GM21529 (cell line): ENCODE data around the gene FAU.
A peak's percentile ranks its signal among the peaks of the same experiment; 100 is the strongest.

Source experiments
- ATAC-seq: cut with Tn5 transposase; IDR thresholded peaks from one replicate; pipeline ENCODE4 v1.9.1; 2021; ENCODE audit not compliant: unreplicated experiment

Gene FAU

DNA sequence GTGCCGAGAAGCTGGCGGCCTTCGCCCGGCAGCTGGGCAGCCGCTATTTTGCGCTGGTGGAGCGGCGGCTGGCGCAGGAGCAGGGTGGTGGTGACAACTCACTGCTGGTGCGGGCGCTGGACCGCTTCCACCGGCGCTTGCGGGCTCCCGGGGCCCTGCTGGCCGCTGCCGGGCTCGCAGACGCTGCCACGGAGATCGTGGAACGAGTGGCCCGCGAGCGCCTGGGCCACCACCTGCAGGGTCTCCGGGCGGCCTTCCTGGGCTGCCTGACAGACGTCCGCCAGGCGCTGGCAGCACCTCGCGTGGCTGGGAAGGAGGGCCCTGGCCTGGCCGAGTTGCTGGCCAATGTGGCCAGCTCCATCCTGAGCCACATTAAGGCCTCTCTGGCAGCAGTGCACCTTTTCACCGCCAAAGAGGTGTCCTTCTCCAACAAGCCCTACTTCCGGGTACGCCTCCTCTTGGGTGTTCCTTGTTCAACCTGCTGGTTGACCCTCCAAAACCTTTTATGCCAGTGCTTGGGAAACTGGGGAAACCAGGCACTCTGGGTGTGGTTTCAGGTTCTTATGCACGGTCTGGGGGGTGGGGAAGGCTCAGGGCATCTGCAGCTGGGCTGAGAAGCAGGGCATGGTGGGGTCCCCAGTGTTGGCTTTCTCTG is 13.3 kb downstream of the FAU start:
- ATAC-seq, result no peak

DNA sequence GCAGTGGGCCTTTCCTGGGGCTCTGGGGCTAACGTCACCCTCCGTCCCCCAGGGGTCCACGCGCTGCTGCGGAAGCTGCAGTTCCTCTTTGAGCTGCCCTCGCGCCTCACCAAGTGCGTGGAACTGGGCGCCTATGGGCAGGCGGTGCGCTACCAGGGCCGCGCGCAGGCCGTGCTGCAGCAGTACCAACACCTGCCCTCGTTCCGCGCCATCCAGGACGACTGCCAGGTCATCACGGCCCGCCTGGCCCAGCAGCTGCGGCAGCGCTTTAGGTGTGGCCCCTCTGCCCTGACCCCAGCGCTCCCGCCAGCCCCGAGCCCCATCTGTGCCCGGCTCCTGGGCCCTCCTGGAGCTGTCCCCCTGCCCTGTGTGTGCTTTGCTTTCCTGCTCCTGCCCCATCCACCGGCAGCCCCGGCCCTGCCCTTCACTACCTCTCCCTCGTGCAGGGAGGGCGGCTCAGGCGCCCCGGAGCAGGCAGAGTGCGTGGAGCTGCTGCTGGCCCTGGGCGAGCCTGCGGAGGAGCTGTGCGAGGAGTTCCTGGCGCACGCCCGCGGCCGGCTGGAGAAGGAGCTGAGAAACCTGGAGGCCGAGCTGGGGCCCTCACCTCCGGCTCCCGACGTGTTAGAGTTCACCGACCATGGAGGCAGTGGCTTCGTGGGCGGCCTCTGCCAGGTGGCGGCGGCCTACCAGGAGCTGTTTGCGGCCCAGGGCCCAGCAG is 14.0 kb downstream of the FAU start:
- no peak for ATAC-seq

DNA sequence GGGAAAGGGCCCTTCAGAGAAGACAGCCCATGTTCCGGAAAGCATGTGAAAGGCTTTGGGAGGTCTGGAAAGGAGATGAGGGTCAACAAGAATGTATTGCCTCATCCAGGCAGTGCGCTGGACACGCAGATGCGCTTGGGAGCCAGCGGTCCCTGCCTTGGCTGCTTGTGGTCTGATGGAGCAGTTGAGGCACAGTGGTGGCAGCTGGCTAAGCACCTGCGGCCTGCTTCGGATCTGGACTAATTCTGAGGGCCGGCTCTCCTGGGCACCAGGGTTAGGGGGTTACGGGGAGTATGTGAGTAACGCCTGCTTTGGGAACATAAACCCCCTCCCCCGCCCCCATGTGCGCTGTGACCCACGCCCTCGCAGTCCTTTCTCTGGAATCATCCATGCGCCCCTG is 14.9 kb downstream of the FAU start:
- no peak for ATAC-seq

DNA sequence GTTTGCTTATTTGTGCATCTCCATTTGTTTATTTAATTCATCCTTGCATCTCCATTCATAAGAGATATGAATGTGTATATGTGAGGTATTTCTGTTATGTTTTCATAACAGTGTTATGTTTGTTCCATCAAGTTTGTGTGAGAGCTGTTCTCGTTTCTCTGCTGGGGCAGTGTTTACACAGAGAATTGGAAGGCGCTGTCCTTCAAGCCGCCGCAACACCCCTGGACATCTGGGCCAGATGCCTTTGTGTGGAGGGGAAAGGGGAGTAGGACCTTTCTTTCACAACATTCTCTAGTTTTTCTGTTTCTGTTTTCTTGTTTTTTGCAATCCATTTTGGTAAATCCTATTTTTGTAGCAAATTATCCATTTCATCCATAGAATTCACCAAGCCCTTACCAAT is 17.3 kb downstream of the FAU start:
- ATAC-seq, result no peak

DNA sequence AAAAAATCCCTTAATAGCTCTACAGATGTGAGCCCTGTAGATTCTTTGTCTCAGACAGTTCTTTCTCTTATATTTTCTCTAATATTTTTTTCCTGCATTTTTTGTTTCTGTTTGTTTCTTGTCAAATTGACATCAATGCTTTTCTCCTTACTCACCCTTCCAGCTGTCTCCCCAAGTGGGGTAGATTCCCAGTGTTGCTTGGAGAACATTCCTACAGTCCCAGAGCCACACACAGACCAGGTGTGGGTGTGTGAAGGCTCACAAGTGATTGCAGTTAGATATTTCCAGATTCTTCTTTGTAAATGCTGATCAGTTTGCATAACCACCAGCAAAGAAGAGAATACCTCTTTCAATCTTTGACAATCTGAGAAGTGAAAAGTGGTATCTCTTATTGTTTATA is 18.5 kb downstream of the FAU start:
- ATAC-seq, result no peak

DNA sequence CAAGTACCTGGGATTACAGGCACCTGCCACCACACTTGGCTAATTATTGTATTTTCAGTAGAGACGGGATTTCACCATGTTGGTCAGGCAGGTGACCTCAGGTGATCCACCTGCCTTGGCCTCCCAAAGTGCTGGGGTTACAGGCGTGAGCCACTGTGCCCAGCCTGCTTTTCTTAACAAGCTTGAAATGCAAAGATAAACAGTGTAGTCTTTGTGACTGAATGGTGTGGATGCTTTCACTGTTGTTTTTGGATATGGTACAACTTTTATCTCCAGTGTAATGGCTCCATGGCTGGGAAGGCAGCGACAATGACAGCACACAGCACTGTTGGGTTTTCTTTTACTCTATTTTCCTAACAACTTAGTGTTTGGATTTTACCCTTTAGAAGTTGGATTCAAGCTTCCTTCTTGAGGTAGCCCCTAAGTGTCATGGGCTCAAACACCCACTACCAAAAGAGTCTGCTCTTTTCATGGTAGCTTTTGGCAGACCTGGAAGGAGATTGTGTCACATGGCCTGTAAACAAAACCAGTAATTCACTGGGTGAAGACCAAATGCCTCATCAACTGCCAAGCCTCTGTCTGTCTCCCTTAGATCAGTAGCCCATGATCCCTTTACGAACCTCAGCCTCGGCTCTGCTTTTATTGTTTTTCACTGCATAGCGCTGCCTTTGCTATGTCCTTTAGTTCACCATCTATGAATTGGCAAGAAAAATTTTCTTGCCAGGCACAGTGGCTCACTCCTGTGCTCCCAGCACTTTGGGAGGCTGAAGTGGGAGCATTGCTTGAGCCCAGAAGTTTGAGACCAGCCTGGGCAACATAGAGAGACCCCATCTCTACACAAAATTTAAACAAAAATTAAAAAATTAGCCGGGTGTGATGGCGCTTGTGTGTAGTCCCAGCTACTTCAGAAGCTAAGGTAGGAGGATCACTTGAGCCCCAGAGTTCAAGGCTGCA is 19.5 kb downstream of the FAU start:
- ATAC-seq, result no peak

DNA sequence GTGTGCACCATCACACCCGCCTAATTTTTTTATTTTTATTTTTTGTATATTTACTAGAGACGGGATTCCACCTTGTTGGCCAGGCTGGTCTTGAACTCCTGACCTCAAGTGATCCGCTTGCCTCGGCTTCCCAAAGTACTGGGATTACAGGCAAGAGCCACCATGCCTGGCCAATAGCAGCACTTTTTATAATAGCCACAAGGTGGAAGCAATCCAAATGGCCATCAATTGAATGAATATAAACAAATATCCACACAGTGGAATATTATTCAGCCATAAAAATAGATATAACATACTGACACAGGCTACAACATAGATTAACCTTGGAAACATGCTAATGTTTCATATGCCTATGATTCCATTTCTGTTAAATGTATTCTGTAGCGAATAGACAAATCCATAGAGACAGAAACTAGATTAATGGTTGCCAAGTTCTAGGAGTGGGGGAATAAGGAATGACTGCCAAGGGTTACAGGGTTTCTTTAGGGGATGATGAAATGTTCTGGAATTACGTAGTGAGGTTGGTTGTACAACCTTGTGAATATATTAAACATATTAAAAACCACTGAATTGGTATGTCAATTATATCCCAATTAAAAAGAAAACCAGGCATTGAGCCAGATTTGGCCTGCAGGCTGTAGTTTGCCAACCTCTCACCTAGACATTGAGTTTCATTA is 21.1 kb downstream of the FAU start:
- ATAC-seq, result no peak

DNA sequence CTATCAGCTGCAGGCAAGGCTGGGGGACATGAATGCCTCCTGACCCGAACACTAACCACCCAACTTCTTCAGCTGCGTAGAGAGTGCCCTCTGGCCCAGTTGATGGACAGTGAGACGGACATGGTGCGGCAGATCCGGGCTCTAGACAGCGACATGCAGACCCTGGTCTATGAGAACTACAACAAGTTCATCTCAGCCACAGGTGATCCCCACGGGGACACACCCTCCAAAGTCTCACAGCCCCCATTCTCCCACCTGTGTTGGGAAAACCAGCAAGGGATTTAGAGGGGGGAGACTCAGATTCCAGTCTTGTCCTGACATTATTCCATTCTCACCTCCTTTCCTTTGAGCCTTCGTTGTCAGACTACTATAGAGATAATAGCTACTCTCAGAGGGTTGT is 25.0 kb downstream of the FAU start:
- ATAC-seq, result no peak

DNA sequence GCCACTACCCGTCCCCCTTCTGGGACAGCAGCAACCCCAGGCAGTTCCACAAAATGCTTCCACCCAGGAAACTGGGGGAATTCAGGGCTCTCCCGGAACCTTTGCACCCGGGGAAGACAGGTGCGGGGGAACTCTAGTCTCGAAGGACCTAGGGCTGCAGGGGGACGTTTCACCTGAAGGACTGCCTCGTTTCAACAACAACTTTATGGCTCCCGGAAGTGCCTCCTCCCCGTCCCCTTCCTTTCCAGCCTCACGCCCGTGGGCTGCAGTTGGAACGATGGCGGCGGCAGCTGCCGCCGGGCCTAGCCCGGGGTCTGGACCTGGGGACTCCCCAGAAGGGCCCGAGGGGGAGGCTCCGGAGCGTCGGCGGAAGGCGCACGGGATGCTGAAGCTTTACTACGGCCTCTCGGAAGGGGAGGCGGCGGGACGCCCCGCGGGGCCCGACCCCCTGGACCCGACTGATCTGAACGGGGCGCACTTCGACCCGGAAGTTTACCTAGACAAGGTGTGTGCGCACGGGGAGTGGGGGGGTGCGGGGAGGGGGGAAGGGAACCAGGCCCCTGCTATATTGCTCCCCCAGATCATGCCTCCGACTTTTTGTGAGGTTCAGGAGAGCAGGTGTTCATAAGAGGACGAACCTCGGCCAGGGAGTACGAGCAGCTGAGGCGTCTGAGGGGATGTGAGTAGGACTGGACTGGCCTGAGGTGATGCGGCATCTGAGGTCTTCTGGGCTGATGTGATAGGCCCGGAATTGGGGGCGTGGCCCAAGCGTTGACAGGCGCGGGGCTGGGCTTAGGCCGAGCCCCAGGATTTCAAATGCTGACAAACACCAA is 25.7 kb downstream of the FAU start, which contains the start of gene VPS51:
VPS51 (plus strand) TSS at position 241 of the 833 bp plus-strand sequence; CDS start at position 278, 37 bp downstream.
- peak; percentile 89 for ATAC-seq

DNA sequence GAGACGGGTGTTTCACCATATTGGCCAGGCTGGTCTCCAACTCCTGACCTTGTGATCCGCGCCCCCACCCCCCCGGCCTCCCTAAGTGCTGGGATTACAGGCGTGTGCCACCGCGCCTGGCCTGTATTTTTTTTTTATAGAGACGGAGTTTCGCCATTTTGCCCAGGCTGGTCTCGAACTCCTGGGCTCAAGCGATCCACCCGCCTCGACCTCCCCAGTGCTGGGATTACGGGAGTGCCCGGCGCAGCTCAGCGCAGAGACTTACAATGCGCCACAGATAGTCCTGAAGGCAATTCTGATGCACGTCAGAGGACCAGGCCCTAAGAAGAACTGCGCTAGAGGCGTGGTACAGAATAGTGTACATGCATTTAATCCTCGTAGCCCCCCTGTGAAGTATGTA is 26.5 kb downstream of the FAU start:
- no peak for ATAC-seq

DNA sequence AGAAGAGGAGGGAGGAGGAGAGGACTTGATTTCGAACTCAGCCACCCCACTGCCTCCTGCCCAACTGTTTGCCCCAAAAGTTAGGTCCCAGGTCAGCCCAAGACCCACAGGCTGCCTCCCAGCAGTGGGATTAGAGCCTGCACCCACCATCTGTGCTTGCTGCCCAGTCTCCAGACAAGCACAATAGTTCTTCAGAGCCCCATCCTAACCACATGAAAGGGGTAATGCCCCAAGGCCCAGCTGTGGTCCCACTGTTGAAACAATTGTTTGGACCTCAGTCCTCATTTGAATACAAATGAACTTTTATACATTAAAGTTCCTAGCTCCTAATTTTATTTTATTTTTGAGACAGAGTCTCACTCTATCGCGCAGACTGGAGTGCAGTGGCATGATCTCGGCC is 31.3 kb downstream of the FAU start:
- ATAC-seq, result no peak

DNA sequence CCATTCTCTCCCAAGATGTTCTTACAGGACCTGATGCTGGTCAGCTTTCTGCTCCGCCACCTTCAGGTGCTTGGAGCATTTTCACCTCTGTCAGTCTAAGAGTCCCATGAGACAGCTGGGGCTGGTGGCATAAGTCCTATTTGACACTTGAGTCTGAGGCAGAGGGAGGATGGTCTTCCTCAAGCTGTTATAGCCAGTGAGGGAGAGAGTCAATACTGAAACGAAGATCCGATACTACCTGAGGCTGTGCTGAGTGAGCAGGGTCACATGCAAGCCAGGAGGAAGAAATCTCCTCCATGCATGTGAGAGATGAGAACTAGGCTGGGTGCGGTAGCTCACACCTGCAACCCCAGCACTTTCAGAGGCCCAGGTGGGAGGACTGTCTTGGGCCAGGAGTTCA is 32.3 kb downstream of the FAU start:
- no peak for ATAC-seq

DNA sequence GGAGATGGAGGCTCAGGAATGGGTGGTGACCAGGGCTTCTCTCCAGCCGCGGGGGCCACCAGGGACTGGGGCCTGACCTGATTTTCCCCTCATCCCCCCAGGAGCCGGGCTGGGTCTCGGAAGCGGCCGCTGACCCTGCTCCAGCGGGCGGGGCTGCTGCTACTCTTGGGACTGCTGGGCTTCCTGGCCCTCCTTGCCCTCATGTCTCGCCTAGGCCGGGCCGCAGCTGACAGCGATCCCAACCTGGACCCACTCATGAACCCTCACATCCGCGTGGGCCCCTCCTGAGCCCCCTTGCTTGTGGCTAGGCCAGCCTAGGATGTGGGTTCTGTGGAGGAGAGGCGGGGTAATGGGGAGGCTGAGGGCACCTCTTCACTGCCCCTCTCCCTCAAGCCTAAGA is 34.1 kb downstream of the FAU start:
- ATAC-seq, result no peak

DNA sequence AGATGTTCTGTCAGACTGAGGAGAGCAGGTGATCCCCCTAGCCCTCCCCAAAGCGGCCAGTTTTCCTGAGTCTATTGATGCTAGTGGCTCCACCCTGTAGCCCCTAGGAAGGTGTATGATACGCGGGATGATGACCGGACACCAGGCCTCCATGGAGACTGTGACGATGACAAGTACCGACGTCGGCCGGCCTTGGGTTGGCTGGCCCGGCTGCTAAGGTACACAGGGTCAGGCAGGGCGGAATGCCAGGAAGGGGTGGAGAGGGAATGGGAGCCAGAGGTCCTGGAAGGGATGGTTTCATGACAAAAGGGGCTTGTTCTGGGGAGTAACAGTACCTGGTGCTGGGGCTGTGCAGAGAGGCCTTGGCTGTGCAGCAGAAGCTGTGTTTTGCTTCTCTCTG is 34.7 kb downstream of the FAU start:
- ATAC-seq, result no peak

DNA sequence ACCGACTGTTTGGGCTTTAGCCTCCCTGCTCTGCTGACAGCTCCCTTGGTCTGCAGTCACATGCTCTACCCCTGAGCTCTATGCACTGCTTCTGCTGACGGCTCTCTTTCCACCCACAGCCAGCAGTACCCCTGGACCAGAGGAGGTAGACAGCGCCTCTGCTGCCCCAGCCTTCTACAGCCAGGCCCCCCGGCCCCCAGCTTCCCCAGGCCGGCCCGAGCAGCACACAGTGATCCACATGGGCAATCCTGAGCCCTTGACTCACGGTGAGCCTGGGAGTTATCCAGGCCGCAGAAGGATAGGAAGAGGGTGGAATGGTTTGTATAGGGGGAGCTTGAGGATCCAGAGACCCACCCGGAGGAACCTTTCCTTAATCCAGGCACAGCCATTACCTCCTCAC is 35.1 kb downstream of the FAU start:
- no peak for ATAC-seq

DNA sequence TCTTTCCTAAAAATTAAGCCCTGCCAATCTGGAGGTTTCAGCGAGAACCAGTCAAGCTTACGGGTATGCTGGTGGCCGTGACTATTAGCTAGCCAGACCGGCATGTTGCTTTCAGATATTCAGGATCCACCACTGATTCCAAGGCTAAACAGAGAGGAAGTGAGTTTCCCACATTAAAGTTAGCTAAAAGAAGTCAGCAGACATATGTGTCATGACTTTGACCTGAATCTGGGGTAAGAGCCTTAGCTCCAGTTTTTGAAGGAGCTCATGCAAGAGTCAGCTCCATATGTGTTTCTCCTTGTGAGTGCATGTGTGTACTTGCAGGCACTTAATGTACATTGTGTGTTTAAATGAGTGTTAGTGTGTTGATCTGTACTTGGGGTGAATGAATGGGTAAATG is 36.5 kb downstream of the FAU start:
- ATAC-seq, result no peak

DNA sequence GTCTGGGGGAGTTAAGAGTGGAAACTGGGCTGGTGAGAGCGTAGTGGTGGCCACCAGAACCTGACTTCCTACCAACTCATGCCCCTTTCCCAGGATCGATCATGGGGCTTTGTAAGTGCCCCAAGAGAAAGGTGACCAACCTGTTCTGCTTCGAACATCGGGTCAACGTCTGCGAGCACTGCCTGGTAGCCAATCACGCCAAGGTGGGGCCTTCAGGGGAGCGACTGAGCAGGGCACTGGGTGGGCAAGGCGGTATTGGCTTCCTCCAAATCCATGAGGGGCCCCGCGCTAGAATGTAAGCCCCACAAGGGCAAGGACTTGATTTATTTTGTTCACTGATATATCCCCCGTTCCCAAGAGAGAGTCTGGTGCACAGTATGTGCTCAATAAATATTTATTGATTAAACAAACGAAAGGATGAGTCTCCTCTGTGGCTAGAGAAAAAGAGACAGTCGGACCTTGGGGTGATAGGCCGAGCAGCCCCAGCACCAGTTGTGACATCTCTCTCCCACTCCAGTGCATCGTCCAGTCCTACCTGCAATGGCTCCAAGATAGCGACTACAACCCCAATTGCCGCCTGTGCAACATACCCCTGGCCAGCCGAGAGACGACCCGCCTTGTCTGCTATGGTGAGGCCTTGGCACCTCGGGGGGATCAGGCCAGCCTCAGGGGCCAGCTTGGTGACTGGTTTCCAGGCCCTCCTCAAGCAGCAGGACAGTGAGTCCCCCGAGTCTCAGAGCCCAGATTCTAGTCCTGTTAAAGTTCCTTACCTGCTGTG is 37.1 kb downstream of the FAU start:
- ATAC-seq, result no peak

DNA sequence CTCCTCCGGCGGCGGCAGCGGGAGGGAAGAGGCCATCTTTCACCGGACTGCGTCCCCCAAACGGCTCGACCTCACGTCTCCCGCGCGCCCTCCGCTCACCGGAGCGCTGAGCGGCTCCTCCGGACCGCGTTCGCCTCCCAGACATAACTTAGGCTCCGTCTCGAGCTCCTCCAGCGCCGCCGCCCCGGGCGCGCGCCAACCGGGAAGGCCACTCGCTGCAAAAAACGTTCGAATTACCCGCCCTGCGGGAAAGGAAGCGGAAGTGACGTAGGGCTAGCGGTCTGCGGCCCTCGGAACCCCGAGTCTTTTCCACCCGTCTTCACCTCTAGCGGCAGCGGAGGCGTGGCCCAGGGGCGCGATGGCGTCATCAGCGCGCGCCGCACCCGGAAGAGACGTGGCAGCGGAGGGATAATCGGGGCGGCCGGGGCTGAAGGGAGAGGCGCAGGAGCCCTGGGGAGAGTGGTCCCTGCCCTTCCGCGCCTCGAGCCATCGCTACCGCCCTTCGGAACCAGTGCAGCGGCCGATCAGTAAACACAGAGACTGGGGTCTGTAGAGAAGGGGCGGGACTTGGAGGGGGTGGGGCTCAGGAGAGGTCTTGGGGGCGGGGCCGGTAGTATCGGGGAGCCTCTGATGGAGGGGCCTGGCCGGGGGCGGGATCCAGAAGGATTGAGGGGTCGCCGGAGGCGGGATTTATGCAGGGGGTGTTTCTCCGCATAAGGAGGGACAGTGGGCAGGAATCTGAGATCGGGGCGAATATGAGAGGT is 37.9 kb downstream of the FAU start, which contains the start of the genes CDCA5 and ZFPL1:
CDCA5 (minus strand) TSS at position 207 of the 764 bp plus-strand sequence; CDS start at position 145, 62 bp downstream.
ZFPL1 (plus strand) TSS at position 389 of the 764 bp plus-strand sequence. CDS start 477 bp downstream, outside the sequence.
- peak; percentile 72 for ATAC-seq
